PFSK-1 (cell line): ENCODE results near the gene PAK1.

ENCODE experiments used
- POLR2AphosphoS5 ChIP-seq: IDR thresholded peaks from 2 replicates; pipeline ENCODE4 v1.6.1; 2012; ENCODE audit warnings: low read depth, mild to moderate bottlenecking, control low read depth, low read length, moderate library complexity
- REST ChIP-seq, 2 experiments: IDR thresholded peaks; 2 replicates each; pipeline versions ENCODE4 v1.6.1 to v1.8.0; 2011 to 2012; ENCODE audit warnings: low read depth in 2 of 2, low read length in 2 of 2, control low read depth in 1 of 2, inconsistent platforms in 1 of 2, mild to moderate bottlenecking in 1 of 2, moderate library complexity in 1 of 2; ENCODE audit not compliant: insufficient read depth in 1 of 2
- SIN3A ChIP-seq: IDR thresholded peaks from 2 replicates; pipeline ENCODE4 v1.6.1; 2012; ENCODE audit warnings: mild to moderate bottlenecking, low read length, moderate library complexity, borderline replicate concordance; ENCODE audit not compliant: insufficient read depth
- TAF1 ChIP-seq: IDR thresholded peaks from 2 replicates; pipeline ENCODE4 v1.6.1; 2012; ENCODE audit warnings: low read length, control low read depth, borderline replicate concordance; ENCODE audit not compliant: insufficient read depth

DNA sequence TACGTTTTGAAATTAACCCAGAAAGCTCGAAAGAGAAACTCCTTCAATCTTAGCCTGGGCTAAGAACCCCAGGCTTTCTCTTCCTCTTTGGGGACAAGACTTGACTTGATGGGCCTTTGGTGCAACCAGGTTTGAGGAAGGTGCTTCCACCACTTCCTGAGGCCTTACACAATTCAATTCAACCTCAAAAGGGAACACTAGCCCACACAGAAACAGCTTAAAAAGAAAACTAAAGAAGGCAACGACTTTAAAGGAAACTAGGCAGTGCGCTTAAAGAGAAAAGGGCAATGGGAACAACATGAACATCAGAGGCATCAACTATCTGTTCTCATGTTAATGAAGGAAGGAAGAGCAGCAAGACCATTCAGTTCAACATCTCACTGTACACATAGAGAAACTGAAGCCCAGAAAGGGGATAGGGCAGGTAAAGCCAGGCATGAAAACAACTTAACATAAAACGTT lies 24.8 kb downstream of the PAK1 start:
- TF ChIP-seq POLR2AphosphoS5: no peak
- TF ChIP-seq REST (IDR thresholded peaks at IDR 0.05; ENCODE audit: insufficient read depth in 1 of 2, low read depth in 2 of 2, low read length in 2 of 2): no peak
- no peak for TF ChIP-seq TAF1
- TF ChIP-seq SIN3A: no peak
